Activated gamma-delta T cell treated with Interleukin-2 at 50 U/mL for 16 hours (primary cell): ENCODE data around the gene DDX28.
"Not testable (repeated sequence)": the region's sequence is repeated elsewhere in the genome, so short reads cannot be mapped to it uniquely, and the experiment has no call there.

Experiments used
- DNase-seq: peaks from one replicate; pipeline ENCODE4 v3.0.0-alpha.2; 2020

Gene DDX28

GRCh38 chr16:68037841-68038597 is 15.0 kb upstream of the DDX28 start:
- DNase-seq: no peak

GRCh38 chr16:68035227-68035626 is 12.2 kb upstream of the DDX28 start:
- no peak for DNase-seq

DNA sequence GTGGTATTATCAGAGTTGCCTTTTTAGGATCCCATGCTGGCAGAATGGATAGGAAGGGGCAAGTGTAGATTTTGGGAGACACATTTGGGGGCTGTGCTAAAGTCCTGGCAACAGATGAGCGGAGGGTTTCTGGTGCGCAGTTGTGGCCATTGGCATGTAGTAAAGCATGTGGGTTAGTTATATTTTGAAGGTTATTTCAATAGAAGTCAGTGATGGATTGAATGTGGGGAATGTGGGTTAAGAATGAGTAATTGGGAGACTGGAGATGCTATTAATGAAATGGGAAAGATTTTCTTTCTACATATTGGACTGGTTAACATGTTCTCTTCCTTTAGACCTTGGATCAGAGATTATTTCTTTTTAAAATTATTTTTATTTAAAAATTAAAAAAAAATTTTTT is 10.1 kb upstream of the DDX28 start:
- DNase-seq: no peak

GRCh38 chr16:68031951-68032350 is 8.9 kb upstream of the DDX28 start:
- DNase-seq: no peak

DNA sequence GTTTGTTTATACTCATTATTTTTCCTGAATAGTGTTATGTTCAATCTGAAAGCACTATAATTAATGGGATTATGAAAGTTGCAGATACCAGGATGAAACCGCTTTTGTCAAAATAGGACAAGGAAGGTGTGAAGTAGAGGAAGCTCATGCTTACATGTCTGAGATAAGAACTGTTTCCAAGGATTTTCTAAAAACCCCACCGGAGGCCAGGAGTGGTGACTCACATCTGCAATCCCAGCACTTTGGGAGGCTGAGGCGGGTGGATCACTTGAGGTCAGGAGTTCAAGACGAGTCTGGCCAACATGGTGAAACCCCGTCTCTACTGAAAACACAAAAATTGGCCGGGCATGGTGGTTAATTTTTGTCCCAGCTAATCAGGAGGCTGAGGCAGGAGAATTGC is 7.1 kb upstream of the DDX28 start:
- DNase-seq: not testable (repeated sequence)

GRCh38 chr16:68028996-68029395 is 6.0 kb upstream of the DDX28 start:
- no peak for DNase-seq

GRCh38 chr16:68022278-68022727 is 729 bp downstream of the DDX28 start:
- no peak for DNase-seq

DNA sequence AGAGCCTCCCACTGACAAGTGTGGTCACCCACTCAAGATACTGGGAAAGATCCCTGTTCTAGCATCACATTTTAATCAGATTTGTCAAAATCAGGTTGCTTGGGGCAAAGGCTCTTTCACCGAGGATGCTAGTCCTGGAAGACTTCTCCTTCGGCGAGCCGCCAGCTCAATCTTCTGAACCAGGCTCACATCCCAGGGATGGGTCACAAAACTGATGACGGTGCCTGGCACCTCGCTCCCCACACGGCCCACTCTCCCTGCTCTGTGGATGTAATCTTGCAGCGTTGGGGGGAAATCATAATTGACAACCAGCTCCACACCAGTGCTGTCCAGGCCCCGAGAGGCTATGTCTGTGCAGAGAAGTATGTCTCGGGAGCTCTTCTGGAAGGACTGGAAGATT is 1.5 kb downstream of the DDX28 start:
- DNase-seq: no peak

DNA sequence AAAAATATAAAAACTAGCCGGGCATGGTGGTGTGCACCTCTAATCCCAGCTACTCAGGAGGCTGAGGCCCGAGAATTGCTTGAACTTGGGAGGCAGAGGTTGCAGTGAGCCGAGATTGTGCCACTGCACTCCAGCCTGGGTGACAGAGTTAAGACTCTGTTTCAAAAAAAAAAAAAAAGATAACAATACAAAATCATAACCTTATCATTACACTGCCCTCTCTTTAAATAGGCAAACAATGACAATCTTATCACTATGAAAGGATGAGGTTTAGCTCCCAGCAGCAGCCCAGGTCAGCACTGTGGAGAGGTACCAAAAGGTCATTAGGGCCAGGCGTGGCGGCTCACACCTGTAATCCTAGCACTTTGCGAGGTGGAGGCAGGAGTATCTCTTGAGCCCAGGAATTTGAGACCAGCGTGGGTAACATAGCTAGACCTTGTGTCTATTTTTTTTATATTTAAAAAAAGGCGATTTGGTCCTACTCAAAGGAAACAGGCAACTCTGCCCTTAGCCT is 3.8 kb downstream of the DDX28 start:
- no peak for DNase-seq

GRCh38 chr16:68015681-68016080 is 7.4 kb downstream of the DDX28 start, which contains the start of gene DPEP2NB:
Gene DPEP2NB, minus strand, starts transcription at chr16:68015911. Its CDS starts 141 bp downstream, at chr16:68015770.
- DNase-seq: no peak

DNA sequence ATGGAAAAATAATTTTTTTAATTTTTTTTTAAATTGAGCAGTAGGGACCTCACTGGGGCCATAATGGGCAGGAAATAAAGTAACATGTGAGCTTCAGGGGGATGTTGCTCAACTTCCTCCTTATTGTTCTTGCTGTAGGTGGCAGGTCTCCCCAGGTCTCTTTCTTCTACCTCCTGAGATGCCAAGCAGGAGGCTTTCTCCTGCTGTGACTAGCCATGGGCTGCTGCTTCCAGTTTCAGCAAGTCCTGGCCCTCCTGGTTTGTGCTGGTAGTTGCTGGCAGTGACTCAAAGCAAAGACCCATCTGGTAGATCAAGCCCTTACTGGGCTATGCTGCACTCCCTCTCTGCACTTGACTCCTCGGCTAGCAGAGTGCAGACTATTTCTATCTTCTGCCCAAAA is 9.6 kb downstream of the DDX28 start:
- DNase-seq: no peak

DNA sequence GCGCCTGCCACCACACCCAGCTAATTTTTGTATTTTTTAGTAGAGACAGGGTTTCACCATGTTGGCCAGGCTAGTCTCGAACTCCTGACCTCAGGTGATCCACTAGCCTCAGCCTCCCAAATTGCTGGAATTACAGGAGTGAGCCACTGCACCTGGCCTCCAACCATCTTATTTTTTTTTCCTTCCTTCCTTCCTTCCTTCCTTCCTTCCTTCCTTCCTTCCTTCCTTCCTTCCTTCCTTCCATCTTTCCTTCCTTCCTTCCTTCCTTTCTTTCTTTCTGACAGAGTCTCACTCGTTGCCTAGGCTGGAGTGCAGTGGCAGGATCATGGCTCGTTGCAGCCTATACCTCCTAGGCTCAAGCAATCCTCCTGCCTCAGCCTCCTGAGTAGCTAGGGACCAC is 13.2 kb downstream of the DDX28 start:
- DNase-seq: not testable (repeated sequence)

GRCh38 chr16:68009157-68009735 is 13.8 kb downstream of the DDX28 start:
- DNase-seq: no peak

GRCh38 chr16:68005786-68006286 is 17.2 kb downstream of the DDX28 start:
- DNase-seq: peak; percentile 69

- no peak for DNase-seq
These were observed 17.8 kb downstream of the DDX28 start for GRCh38 chr16:68005211-68005610.

DNA sequence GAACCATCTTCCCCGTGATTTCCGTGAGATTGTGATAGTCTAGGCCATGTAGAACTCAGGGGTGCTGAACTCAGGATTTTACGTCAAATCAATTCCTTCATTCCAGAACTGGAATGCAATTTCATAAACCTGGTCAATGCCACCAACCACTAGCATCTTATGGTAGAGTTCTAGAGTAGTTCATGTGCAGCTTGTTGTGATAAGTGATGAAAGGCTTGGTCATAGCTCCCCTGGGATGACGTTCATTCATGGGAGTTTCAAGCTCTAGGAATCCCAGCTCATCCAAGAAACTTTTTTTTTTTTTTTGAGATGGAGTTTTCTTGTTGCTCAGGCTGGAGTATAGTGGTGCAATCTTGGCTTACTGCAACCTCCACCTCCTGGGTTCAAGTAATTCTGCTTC is 20.0 kb downstream of the DDX28 start:
- no peak for DNase-seq

DNA sequence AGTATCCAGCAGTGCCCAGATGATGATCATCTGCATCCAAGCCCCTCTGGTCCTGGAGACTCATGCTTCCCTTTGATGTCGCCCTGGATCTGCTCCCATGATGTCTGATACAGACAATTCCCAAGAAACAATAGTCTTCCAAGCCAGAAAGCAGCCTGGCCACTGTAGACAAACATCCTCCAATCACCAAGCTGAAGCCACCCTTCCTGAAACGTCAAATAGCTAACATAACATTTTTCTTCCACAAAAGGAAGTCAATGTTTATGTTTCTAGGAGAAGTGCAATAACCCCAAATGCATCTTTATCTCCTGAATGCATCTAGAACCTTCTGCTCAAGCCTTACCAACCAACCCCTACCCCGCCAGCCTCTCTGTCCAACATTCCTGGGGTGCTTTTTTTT is 22.6 kb downstream of the DDX28 start:
- DNase-seq: no peak

DNA sequence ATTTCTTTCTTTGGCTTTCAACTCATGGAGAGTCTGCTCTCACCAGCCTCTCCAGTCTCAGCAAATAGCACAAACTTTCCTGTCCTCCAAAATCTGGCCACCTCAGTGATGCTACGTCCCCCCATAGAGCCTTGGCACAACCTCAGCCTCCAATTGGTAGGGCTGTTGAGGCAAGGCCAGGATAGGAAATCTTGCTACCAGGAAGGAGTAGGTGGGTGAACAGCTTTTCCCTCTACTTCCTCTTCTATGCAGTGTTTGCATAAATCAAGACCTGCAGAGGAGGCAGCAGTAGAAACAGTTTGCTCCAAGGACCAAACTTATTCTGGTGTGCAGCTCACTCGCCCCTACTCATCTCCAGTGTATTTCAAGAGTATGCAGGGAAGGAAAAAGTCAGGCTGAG is 23.0 kb downstream of the DDX28 start:
- DNase-seq: no peak

DNA sequence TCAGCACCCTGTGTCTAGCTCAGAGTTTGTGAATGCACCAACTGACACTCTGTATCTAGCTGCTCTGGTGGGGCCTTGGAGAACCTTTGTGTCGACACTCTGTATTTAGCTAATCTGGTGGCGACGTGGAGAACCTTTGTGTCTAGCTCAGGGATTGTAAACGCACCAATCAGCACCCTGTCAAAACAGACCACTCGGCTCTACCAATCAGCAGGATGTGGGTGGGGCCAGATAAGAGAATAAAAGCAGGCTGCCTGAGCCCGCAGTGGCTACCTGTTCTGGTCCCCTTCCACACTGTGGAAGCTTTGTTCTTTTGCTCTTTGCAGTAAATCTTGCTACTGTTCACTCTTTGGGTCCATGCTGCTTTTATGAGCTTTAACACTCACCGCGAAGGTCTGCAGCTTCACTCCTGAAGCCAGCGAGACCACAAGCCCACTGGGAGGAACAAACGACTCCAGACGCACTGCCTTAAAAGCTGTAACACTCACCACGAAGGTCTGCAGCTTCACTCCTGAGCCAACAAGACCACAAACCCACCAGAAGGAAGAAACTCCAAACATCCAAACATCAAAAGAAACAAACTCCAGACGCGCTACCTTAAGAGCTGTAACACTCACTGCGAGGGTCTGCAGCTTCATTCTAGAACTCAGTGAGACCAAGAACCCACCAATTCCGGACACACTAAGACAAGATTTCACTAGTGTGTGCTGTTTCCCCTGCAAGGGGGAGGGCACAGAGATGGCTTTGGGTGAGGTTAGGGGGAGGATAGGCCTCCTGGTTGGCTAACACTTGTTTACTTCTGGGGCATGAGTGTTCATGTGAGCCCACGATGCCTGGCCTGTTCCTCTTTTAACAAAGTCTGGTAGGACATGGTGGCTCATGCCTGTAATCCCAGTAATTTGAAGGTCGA is 24.0 kb downstream of the DDX28 start, which contains the start of gene DPEP2:
DPEP2 (minus strand) TSS at position 706 of the 910 bp plus-strand sequence. CDS start 6,272 bp downstream, outside the sequence.
- DNase-seq: peak; percentile 60

GRCh38 chr16:67998231-67998778 is 24.7 kb downstream of the DDX28 start:
- DNase-seq: not testable (repeated sequence)

DNA sequence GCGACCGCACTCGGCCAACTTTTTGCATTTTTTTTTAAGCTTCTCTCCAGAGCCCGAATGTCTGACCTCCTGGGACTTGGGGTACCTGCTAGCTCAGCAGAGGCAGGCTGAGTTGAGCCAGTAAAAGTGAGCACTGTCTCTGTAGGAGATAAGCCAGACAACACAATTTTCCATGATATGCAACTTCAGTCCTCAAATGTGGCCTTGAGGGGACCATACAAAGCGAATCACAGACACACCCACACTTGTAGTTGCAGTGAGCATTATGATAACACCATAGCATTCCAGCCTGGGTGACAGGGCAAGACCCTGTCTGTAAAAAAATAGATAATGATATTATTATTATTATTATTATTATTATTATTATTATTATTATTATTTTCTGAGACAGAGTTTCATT is 26.4 kb downstream of the DDX28 start:
- DNase-seq: no peak

DNA sequence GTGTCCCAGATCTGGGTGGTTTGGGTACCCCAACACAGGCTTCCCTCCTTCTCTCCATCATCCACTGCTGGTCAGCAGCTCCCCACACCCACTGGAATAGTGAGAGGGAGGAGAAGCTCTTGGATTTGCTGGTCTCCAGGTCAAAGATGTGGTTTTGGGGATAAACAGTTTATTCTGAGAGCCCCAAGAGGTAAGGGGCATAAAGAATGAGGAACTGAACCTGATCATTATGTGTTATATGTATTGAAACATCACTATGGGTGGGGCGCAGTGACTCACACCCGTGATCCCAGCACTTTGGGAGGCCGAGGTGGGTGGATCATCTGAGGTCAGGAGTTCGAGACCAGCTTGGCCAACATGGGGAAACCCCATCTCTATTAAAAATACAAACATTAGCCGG is 27.6 kb downstream of the DDX28 start:
- DNase-seq: no peak

GRCh38 chr16:67994040-67994408 is 29.0 kb downstream of the DDX28 start:
- not testable (repeated sequence) for DNase-seq
